Measurements from ENCODE around the gene CATSPERB. TPM values are rescaled to one million over a fixed set of nuclear protein-coding genes. Genes with fewer than 3 reads are reported as not detected.
A peak's percentile ranks its signal among the peaks of the same experiment; 100 is the strongest.

Gene CATSPERB
- total RNA-seq, 4 donors from 2014 or later: 0.93 to 4.8 (median 1.5) TPM

DNA sequence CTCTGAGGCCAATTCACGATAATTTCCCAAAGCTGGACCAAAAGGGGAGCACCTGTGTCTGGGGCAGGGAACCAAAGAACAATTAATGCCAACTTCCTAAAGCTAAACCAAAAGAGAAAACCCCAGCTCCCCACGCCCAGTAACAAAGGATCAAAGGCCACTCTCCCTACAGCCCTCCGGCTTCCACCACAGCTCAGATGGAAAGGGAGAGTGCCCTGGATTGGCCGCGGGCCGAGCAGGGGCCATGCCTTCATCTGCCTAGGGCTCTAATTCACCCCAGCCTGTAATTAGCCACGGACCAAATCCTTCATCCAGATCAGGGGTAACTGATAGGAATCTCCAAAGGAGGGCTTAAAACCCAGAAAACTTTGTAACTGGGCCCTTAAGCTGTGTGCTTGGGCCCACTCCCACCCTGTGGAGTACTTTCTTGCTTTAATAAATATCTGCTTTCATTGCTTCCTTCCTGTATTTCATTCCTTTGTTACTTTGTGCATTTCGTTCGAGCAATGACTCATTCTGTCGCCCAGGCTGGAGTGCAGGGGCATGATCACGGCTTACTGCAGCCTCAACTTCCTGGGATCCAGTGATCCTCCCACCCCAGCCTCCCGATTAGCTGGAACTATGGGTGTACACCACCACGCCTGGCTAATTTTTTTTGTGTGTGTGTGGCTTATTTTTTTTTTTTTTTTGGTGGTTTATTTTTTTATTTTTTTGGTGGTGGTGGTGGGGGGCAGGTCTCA lies 156.2 kb downstream of the CATSPERB start:
- 70 to 75% methylated on average over 8 of the region's 13 CpGs for WGBS, 2 donors (ENCODE audit: low coverage in 1 of 2)

DNA sequence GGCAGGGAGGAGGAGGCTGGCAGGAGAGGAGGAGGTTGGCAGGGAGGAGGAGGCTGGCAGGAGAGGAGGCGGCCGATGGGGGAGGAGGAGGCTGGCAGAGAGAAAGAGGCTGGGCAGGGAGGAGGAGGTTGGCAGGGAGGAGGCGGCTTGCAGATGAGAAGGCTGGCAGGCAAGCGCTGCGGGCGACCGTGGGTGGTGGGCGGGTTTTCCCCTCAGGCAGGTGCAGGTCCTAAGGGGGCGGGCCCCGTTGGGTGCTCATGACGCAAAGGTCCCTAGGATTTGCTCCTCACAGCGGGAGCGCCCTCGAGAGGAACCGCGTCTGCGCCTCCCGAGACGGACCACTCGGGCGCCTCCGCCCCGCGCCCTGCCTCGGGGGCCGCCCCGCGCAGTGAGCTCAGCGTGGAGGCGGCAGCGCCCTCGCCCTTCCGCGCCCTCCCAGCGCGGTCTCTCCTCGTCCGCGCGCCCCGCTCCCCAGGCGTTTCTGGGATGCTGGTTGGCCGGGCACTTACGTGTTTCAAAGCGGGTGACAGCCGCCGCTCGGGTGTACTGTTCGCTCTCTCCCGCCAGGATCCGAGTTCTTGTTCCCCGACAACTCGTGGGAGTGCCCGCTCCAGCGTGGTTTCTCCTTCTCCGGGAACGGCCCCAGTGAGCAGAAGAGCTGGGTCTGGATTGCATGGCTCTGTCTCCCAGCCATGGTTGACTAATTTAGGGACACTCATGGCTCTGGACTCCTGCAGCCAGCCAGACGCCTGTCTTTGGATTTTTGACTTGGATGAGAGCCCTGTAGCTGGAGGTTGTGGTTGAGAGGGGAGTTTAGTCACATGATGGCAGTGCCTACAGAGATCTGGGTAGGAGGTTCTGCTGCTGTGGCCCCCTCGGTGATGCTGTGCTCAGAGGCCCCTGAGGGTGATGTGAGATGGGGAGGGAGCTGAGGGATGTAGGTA lies 157.7 kb downstream of the CATSPERB start:
- peak; percentile 53 for ATAC-seq
- peak overlapping the region in 2 of 4 donors; percentile 0 to 43 for H3K27ac ChIP-seq
- H3K9me3 ChIP-seq: peaks cover 0 to 9% (median 0%) of the 10 kb centered on the region in 3 donors
- H3K27me3 ChIP-seq: peaks cover 35% of the 10 kb centered on the region
- peaks cover 0 to 13% (median 8%) of the 10 kb centered on the region in 3 donors for H3K4me1 ChIP-seq
- no peaks in the 10 kb centered on the region for H3K36me3 ChIP-seq
- 3 to 7% methylated on average over 10 to 12 of the region's 59 CpGs for WGBS, 2 donors (ENCODE audit: low coverage in 1 of 2)
- TF ChIP-seq POLR2A (IDR thresholded peaks at IDR 0.05) (no peak), EP300 (IDR thresholded peaks at IDR 0.05) (no peak)
- TF ChIP-seq, protein P1, sequence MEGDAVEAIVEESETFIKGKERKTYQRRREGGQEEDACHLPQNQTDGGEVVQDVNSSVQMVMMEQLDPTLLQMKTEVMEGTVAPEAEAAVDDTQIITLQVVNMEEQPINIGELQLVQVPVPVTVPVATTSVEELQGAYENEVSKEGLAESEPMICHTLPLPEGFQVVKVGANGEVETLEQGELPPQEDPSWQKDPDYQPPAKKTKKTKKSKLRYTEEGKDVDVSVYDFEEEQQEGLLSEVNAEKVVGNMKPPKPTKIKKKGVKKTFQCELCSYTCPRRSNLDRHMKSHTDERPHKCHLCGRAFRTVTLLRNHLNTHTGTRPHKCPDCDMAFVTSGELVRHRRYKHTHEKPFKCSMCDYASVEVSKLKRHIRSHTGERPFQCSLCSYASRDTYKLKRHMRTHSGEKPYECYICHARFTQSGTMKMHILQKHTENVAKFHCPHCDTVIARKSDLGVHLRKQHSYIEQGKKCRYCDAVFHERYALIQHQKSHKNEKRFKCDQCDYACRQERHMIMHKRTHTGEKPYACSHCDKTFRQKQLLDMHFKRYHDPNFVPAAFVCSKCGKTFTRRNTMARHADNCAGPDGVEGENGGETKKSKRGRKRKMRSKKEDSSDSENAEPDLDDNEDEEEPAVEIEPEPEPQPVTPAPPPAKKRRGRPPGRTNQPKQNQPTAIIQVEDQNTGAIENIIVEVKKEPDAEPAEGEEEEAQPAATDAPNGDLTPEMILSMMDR (IDR thresholded peaks at IDR 0.05): peak in 3 of 4 experiments; percentile 2 to 7 (median 5)
- peak overlapping the region; percentile 26 to 56 for H3K4me3 ChIP-seq

More for the DNA sequence above, 156.2 kb downstream of the CATSPERB start:
- peaks cover 47% of the 10 kb centered on the region for H3K27me3 ChIP-seq
- ATAC-seq: no peak
- H3K36me3 ChIP-seq: no peaks in the 10 kb centered on the region
- H3K9me3 ChIP-seq: peaks cover 0 to 9% (median 0%) of the 10 kb centered on the region in 3 donors
- H3K4me1 ChIP-seq: peaks cover 0 to 13% (median 8%) of the 10 kb centered on the region in 3 donors
- no peak overlapping the region for H3K4me3 ChIP-seq
- TF ChIP-seq POLR2AphosphoS5 (IDR thresholded peaks at IDR 0.05) (no peak), POLR2A (IDR thresholded peaks at IDR 0.05) (no peak), EP300 (IDR thresholded peaks at IDR 0.05) (no peak)
- TF ChIP-seq, protein P1 (IDR thresholded peaks at IDR 0.05): no peak
- H3K27ac ChIP-seq: no peak overlapping the region

DNA sequence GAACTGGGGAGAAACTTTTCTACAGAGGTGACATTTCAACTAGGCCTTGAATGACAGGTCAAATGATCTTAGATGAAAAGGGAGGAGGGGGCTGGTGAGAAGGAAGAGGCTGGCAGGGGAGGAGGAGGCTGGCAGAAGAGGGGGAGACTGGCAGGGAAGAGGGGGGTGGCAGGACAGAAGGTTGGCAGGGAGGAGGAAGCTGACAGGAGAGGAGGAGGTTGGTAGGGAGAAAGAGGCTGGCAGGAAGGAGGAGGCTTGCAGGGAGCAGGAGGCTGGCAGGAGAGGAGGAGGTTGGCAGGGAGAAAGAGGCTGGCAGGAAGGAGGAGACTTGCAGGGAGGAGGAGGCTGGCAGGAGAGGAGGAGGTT lies 158.4 kb downstream of the CATSPERB start:
- H3K27ac ChIP-seq: no peak overlapping the region
- TF ChIP-seq POLR2AphosphoS5 (IDR thresholded peaks at IDR 0.05): no peak
- no peak for TF ChIP-seq EP300 (IDR thresholded peaks at IDR 0.05)
- TF ChIP-seq, protein P1 (IDR thresholded peaks at IDR 0.05): no peak
- no peak for TF ChIP-seq POLR2A (IDR thresholded peaks at IDR 0.05)
- H3K4me1 ChIP-seq: peaks cover 0 to 13% (median 8%) of the 10 kb centered on the region in 3 donors
- no peak for ATAC-seq
- peaks cover 33% of the 10 kb centered on the region for H3K27me3 ChIP-seq
- H3K36me3 ChIP-seq: no peaks in the 10 kb centered on the region
- H3K4me3 ChIP-seq: peak overlapping the region in 1 of 2 donors; percentile 56
- H3K9me3 ChIP-seq: peaks cover 0 to 9% (median 0%) of the 10 kb centered on the region in 3 donors

DNA sequence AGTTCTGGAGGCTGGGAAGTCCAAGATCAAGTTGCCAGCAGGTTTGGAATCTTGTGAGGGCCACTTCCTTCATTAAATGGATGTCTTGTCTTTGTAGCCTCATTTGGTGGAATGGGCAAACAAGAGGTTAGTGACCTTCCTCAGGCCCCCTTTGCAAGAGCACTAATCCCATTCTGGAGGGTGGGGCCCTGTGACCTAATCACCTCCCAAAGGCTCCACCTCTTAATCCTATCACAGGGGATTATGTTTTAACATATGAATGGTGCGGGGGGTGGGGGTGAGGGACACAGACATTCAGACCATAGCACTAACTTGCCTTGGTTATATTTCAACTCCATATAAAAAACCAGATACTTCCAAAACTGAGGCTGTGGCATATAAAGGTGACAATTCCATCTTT lies 161.9 kb downstream of the CATSPERB start:
- WGBS, 2 donors (ENCODE audit: low coverage in 1 of 2): 33 to 50% methylated on average over 1 of the region's 1 CpG

More for the DNA sequence above, 161.9 kb downstream of the CATSPERB start:
- ATAC-seq: no peak
- no peak overlapping the region for H3K4me3 ChIP-seq
- peaks cover 3% of the 10 kb centered on the region for H3K27me3 ChIP-seq
- TF ChIP-seq, protein P1 (IDR thresholded peaks at IDR 0.05): no peak
- peaks cover 0 to 13% (median 8%) of the 10 kb centered on the region in 3 donors for H3K4me1 ChIP-seq
- no peak overlapping the region for H3K27ac ChIP-seq
- H3K9me3 ChIP-seq: no peaks in the 10 kb centered on the region
- H3K36me3 ChIP-seq: no peaks in the 10 kb centered on the region
